Kidney (tissue), 14 donors: ENCODE measurements around the gene SMC6. TPM values are rescaled to one million over a fixed set of nuclear protein-coding genes. Genes with fewer than 3 reads are reported as not detected.

Source experiments
- DNase-seq, 5 donors: peaks; one replicate each; pipeline ENCODE4 v3.0.0-alpha.2; 2013 to 2020
- FAIRE-seq: peaks from 2 replicates; lab custom pipeline; 2012; peaks lifted over from hg19 to GRCh38; lab: Jason Lieb, UNC
- H3K27ac ChIP-seq, 2 donors: one replicate each; pipeline ENCODE4 v1.7.0; 2013; ENCODE audit warnings: low read depth in 2 of 2, low read length in 2 of 2, inconsistent platforms in 1 of 2
- H3K27me3 ChIP-seq: one replicate; pipeline ENCODE4 v1.7.1; 2013; ENCODE audit warnings: low read length, inconsistent platforms; ENCODE audit not compliant: control insufficient read depth, insufficient read depth
- H3K36me3 ChIP-seq, 3 donors: one replicate each; pipeline versions ENCODE4 v1.7.0 to v1.7.1; 2013; ENCODE audit warnings: low read length in 3 of 3, control low read depth in 1 of 3, inconsistent platforms in 1 of 3; ENCODE audit not compliant: insufficient read depth in 3 of 3, control insufficient read depth in 2 of 3
- H3K4me1 ChIP-seq, 3 donors: one replicate each; pipeline versions ENCODE4 v1.7.0 to v1.7.1; 2013; ENCODE audit warnings: low read length in 3 of 3, inconsistent platforms in 1 of 3, low read depth in 1 of 3; ENCODE audit not compliant: control insufficient read depth in 2 of 3, insufficient read depth in 2 of 3
- H3K4me3 ChIP-seq, 3 donors: one replicate each; pipeline versions ENCODE4 v1.7.0 to v1.8.1; 2013; ENCODE audit warnings: low read length in 3 of 3, control low read depth in 1 of 3, inconsistent platforms in 1 of 3
- H3K9ac ChIP-seq, 3 donors: one replicate each; pipeline versions ENCODE4 v1.7.0 to v1.7.1; 2013; ENCODE audit warnings: low read length in 3 of 3, control low read depth in 1 of 3, inconsistent platforms in 1 of 3
- H3K9me3 ChIP-seq, 3 donors: one replicate each; pipeline versions ENCODE4 v1.7.0 to v1.7.1; 2013; ENCODE audit warnings: low read length in 3 of 3, control low read depth in 1 of 3, inconsistent platforms in 1 of 3; ENCODE audit not compliant: control insufficient read depth in 2 of 3, insufficient read depth in 1 of 3
- intact Hi-C: fragments of 100-400 bp; cut with DNase I; formaldehyde crosslinking; loops from one replicate; pipeline ENCODE4 v1.11.1; 2022
- polyA plus RNA-seq: library from polyadenylated mRNA; stranded (reverse); fragments of 350-450 nt; fragmentation: Illumina TruSeq; extraction: RNeasy Lipid Tissue Mini Kit (QIAGEN cat#74804); gene quantifications from one replicate; pipeline ENCODE4 v1.2.3, GENCODE V29; 2014; ENCODE audit warnings: low read depth, low replicate concordance; ENCODE audit not compliant: insufficient read depth
- total RNA-seq: library from RNA; stranded (reverse); fragmentation: NEBNext Ultra II Directional; extraction: Animal tissue kit (Norgen Biotek cat#: 25700); gene quantifications from one replicate; pipeline ENCODE4 v1.2.1, GENCODE V29; 2021
- TF ChIP-seq, protein P1 (sequence below): IDR thresholded peaks from 3 replicates; pipeline ENCODE4 v1.5.1; 2012; ENCODE audit warnings: mild to moderate bottlenecking, moderate library complexity, borderline replicate concordance; ENCODE audit not compliant: insufficient read depth; ENCODE audit errors: extremely low read depth
- donor health status: control.
- donor health status: control.
- donor health status: control.
- donor health status: control.
- donor health status: control.
- donor health status: DM: yes; HTN: yes; CAD: no.
- donor health status: Normal renal cell carcinoma (clear cell type).

SMC6 gene
- total and polyA plus RNA-seq, 2 donors from 2014 or later: 4.8 to 16.3 TPM

DNA sequence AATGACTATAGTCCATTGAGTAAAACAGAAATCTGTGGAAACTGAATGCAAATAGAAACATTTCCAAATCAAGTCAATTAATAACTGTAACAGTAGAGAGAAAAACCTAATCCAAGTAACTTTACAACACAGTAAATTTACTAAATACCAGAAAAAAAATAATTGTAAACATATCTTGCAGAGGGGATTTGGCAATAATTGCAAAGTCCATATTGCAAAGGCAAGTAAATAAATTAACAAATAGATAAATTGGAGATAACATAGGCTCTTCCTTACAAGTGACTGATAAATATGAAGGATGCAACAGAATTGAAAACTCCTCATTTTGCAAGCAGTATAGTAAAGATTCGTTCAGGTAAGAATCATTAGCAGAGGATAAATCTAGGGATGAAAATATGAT is 65.0 kb downstream of the SMC6 start:
- Histone ChIP-seq H3K27ac (no peak overlapping the region), H3K9me3 (no peaks in the 10 kb centered on the region), H3K4me3 (no peak overlapping the region), H3K4me1 (no peaks in the 10 kb centered on the region), H3K36me3 (peaks cover 0 to 5% (median 2%) of the 10 kb centered on the region in 3 donors), H3K27me3 (no peaks in the 10 kb centered on the region), H3K9ac (no peak overlapping the region)
- no peak for DNase-seq
- TF ChIP-seq, protein P1, sequence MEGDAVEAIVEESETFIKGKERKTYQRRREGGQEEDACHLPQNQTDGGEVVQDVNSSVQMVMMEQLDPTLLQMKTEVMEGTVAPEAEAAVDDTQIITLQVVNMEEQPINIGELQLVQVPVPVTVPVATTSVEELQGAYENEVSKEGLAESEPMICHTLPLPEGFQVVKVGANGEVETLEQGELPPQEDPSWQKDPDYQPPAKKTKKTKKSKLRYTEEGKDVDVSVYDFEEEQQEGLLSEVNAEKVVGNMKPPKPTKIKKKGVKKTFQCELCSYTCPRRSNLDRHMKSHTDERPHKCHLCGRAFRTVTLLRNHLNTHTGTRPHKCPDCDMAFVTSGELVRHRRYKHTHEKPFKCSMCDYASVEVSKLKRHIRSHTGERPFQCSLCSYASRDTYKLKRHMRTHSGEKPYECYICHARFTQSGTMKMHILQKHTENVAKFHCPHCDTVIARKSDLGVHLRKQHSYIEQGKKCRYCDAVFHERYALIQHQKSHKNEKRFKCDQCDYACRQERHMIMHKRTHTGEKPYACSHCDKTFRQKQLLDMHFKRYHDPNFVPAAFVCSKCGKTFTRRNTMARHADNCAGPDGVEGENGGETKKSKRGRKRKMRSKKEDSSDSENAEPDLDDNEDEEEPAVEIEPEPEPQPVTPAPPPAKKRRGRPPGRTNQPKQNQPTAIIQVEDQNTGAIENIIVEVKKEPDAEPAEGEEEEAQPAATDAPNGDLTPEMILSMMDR: no peak
- FAIRE-seq: no peak
- intact Hi-C loops: no loop called here

DNA sequence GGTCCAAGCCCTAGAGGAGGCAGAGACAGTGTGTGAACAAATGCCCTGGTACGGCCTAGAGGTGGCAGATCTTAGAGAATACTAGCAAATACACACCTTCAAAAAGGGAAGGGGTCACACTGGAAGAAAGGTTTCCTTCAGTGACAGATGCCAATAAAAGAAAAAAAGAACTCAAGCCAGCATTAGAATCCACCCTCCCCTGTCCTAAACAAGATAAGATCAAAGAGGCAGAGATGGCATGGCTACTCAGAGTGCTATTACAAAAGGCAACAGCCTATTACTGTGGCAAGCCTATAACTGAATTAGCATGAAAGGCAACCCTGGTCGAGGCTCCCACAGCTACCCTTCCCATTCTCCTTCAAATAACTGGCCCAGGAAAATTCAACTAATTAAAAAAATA is 69.6 kb downstream of the SMC6 start:
- TF ChIP-seq, protein P1: no peak
- H3K27me3 ChIP-seq: no peaks in the 10 kb centered on the region
- no peak overlapping the region for H3K27ac ChIP-seq
- H3K36me3 ChIP-seq: peaks cover 0 to 7% (median 2%) of the 10 kb centered on the region in 3 donors
- no peaks in the 10 kb centered on the region for H3K4me1 ChIP-seq
- no peak overlapping the region for H3K9ac ChIP-seq
- intact Hi-C loops: no loop called here
- FAIRE-seq (no peak), DNase-seq (no peak)
- no peaks in the 10 kb centered on the region for H3K9me3 ChIP-seq
- no peak overlapping the region for H3K4me3 ChIP-seq

DNA sequence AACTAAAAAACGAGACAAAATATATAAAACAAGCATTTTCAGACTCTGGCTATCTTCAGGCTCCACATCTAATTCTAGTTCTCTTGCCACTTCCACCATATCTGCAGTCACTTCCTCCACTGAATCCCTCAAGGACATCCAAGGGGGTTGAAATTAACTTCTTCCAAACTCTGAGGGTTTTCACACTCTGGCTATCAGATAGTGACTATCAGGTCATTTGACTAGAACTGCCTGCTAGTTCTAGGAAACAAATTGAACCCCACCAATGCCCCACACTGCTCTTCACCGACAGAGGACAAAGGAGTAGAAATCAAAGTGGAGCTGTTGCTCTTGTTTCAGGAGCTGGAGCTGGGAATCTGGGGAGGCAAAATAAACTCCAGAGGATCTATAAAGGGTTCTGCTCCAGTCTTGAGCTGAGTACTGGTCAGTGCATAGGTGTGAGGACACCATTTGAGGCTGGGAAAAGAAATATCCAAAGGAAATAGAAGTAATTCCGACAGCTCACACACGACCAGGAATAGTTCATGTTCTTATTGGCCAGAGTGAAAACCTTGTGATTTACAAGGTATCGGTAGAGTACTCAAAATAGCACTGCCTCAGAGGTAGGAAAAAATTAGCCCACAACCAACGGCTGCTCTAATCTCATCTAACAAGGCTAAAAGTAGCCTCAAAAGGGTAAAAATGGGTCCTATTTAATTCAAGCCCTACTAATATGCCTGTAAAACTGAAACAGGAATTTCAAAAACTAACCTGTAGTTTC is 71.3 kb downstream of the SMC6 start:
- no peak overlapping the region for H3K27ac ChIP-seq
- intact Hi-C loops: no loop called here
- no peaks in the 10 kb centered on the region for H3K9me3 ChIP-seq
- TF ChIP-seq, protein P1: no peak
- H3K4me1 ChIP-seq: no peaks in the 10 kb centered on the region
- peaks cover 0 to 5% (median 1%) of the 10 kb centered on the region in 3 donors for H3K36me3 ChIP-seq
- FAIRE-seq (no peak), DNase-seq (no peak)
- no peak overlapping the region for H3K4me3 ChIP-seq
- H3K27me3 ChIP-seq: no peaks in the 10 kb centered on the region
- no peak overlapping the region for H3K9ac ChIP-seq
